ENCODE data around the gene ST6GALNAC3. TPM values are rescaled to one million over a fixed set of nuclear protein-coding genes. Genes with fewer than 3 reads are reported as not detected.
"Not testable (repeated sequence)": the region's sequence is repeated elsewhere in the genome, so short reads cannot be mapped to it uniquely, and the experiment has no call there.

Gene ST6GALNAC3
- total RNA-seq, 1 experiment from 2014 or later: 0.82 TPM

- no peak for DNase-seq (ENCODE audit: unreplicated experiment)
- no peak overlapping the region for H3K4me3 Mint-ChIP-seq (ENCODE audit: unreplicated experiment)
- no peak for TF ChIP-seq CTCF (IDR thresholded peaks at IDR 0.05; ENCODE audit: unreplicated experiment)
- CTCF ChIA-PET: no interaction called here
- intact Hi-C loops (cut with micrococcal nuclease): no loop called here
- no peaks in the 10 kb centered on the region for H3K36me3 Mint-ChIP-seq (ENCODE audit: insufficient read depth, unreplicated experiment)
- no peaks in the 10 kb centered on the region for H3K9me3 Mint-ChIP-seq (ENCODE audit: unreplicated experiment)
- no TSS peak for BruUV-seq (replicated peaks)
- POLR2A ChIA-PET: no interaction called here
- no peak overlapping the region for H3K27ac Mint-ChIP-seq (ENCODE audit: low read depth, unreplicated experiment)
- H3K27me3 Mint-ChIP-seq (ENCODE audit: insufficient read depth, unreplicated experiment): no peaks in the 10 kb centered on the region
- no peaks in the 10 kb centered on the region for H3K4me1 Mint-ChIP-seq (ENCODE audit: insufficient read depth, unreplicated experiment)
Observed at GRCh38 chr1:76046149-76046548, 28.4 kb upstream of the ST6GALNAC3 start.

GRCh38 chr1:76048219-76048618, 26.3 kb upstream of the ST6GALNAC3 start:
- no TSS peak for BruUV-seq (replicated peaks)
- Mint-ChIP-seq H3K4me3 (ENCODE audit: unreplicated experiment) (no peak overlapping the region), H3K27me3 (ENCODE audit: insufficient read depth, unreplicated experiment) (no peaks in the 10 kb centered on the region), H3K27ac (ENCODE audit: low read depth, unreplicated experiment) (no peak overlapping the region), H3K4me1 (ENCODE audit: insufficient read depth, unreplicated experiment) (no peaks in the 10 kb centered on the region), H3K9me3 (ENCODE audit: unreplicated experiment) (no peaks in the 10 kb centered on the region), H3K36me3 (ENCODE audit: insufficient read depth, unreplicated experiment) (no peaks in the 10 kb centered on the region)
- TF ChIP-seq CTCF (IDR thresholded peaks at IDR 0.05; ENCODE audit: unreplicated experiment): no peak
- ChIA-PET CTCF (no interaction called here), POLR2A (interaction anchor here (1.0 kb wide), 1 partner anchor 18 kb away, joined by 3 read pairs; no protein-coding TSS in a partner anchor)
- no peak for DNase-seq (ENCODE audit: unreplicated experiment)
- intact Hi-C loops (cut with micrococcal nuclease): no loop called here

GRCh38 chr1:76048926-76049325, 25.6 kb upstream of the ST6GALNAC3 start:
- intact Hi-C loops (cut with micrococcal nuclease): no loop called here
- Mint-ChIP-seq H3K27me3 (ENCODE audit: insufficient read depth, unreplicated experiment) (no peaks in the 10 kb centered on the region), H3K36me3 (ENCODE audit: insufficient read depth, unreplicated experiment) (no peaks in the 10 kb centered on the region), H3K4me3 (ENCODE audit: unreplicated experiment) (no peak overlapping the region), H3K27ac (ENCODE audit: low read depth, unreplicated experiment) (no peak overlapping the region), H3K9me3 (ENCODE audit: unreplicated experiment) (no peaks in the 10 kb centered on the region), H3K4me1 (ENCODE audit: insufficient read depth, unreplicated experiment) (no peaks in the 10 kb centered on the region)
- TF ChIP-seq CTCF (IDR thresholded peaks at IDR 0.05; ENCODE audit: unreplicated experiment): no peak
- DNase-seq (ENCODE audit: unreplicated experiment): no peak
- ChIA-PET CTCF (interaction anchor here (0.6 kb wide), 1 partner anchor 13 kb away, joined by 3 read pairs; no protein-coding TSS in a partner anchor), POLR2A (interaction anchor here (0.6 kb wide), 1 partner anchor 125 kb away, joined by 3 read pairs; no protein-coding TSS in a partner anchor)
- BruUV-seq (replicated peaks): no TSS peak

GRCh38 chr1:76049498-76049897, 25.0 kb upstream of the ST6GALNAC3 start:
- POLR2A ChIA-PET: no interaction called here

GRCh38 chr1:76050073-76050472, 24.5 kb upstream of the ST6GALNAC3 start:
- intact Hi-C loops (cut with micrococcal nuclease); H3K4me3 Mint-ChIP-seq (ENCODE audit: unreplicated experiment); H3K27ac Mint-ChIP-seq (ENCODE audit: low read depth, unreplicated experiment); DNase-seq (ENCODE audit: unreplicated experiment); H3K36me3 Mint-ChIP-seq (ENCODE audit: insufficient read depth, unreplicated experiment); H3K9me3 Mint-ChIP-seq (ENCODE audit: unreplicated experiment); H3K27me3 Mint-ChIP-seq (ENCODE audit: insufficient read depth, unreplicated experiment); POLR2A ChIA-PET; BruUV-seq (replicated peaks); H3K4me1 Mint-ChIP-seq (ENCODE audit: insufficient read depth, unreplicated experiment); CTCF ChIA-PET: not testable (repeated sequence)

More at GRCh38 chr1:76049498-76049897, 25.0 kb upstream of the ST6GALNAC3 start:
- no peaks in the 10 kb centered on the region for H3K36me3 Mint-ChIP-seq (ENCODE audit: insufficient read depth, unreplicated experiment)
- H3K27me3 Mint-ChIP-seq (ENCODE audit: insufficient read depth, unreplicated experiment): no peaks in the 10 kb centered on the region
- no peaks in the 10 kb centered on the region for H3K4me1 Mint-ChIP-seq (ENCODE audit: insufficient read depth, unreplicated experiment)
- no peak for DNase-seq (ENCODE audit: unreplicated experiment)
- CTCF ChIA-PET: no interaction called here
- intact Hi-C loops (cut with micrococcal nuclease): no loop called here
- no TSS peak for BruUV-seq (replicated peaks)
- H3K9me3 Mint-ChIP-seq (ENCODE audit: unreplicated experiment): no peaks in the 10 kb centered on the region
- H3K4me3 Mint-ChIP-seq (ENCODE audit: unreplicated experiment): no peak overlapping the region
- no peak for TF ChIP-seq CTCF (IDR thresholded peaks at IDR 0.05; ENCODE audit: unreplicated experiment)
- H3K27ac Mint-ChIP-seq (ENCODE audit: low read depth, unreplicated experiment): no peak overlapping the region

Data from MCF 10A (cell line).